GM18502 (cell line): ENCODE measurements around the gene AMELY.
"Not testable (repeated sequence)": the region's sequence is repeated elsewhere in the genome, so short reads cannot be mapped to it uniquely, and the experiment has no call there.

ENCODE experiments used
- ATAC-seq: cut with Tn5 transposase; IDR thresholded peaks from one replicate; pipeline ENCODE4 v1.9.1; 2021; ENCODE audit warnings: mild to moderate bottlenecking; ENCODE audit not compliant: unreplicated experiment, poor library complexity

The AMELY gene, protein sequence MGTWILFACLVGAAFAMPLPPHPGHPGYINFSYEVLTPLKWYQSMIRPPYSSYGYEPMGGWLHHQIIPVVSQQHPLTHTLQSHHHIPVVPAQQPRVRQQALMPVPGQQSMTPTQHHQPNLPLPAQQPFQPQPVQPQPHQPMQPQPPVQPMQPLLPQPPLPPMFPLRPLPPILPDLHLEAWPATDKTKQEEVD

DNA sequence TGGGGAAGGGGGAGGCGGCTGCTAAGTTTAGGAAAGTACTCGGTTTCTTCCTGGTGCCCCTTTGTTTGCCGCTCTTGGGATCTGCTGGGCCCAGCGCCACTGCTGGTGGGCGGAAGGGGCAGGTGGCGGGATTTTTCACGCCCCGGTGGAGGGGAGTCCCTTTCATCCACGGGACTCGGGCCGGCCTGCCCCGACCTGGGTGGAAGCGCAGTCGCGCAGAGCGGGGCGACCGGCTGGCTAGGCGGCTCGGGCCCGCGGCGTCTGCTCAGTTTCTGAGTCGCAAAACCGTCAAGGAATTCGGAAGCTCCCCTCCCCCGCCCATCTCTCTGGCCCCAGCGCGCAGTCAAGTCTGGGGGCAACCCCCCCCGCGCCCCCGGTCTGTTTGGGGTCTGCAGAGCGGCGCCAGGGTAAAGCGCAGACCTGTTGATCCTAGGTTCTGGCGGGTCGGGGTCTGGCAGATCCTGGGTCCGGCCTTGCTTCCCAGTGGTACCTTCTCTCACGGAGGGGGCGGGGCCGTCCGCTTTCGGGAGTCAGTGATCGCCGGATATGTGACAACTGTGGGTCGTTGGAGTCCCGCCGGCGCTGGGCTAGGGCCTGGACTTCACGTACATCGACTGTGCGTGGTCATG is at the start of gene AMELY:
Gene AMELY (minus strand): TSS at position 500 of the 629 bp plus-strand sequence. CDS start 39,144 bp downstream, outside the sequence.
- no peak for ATAC-seq

DNA sequence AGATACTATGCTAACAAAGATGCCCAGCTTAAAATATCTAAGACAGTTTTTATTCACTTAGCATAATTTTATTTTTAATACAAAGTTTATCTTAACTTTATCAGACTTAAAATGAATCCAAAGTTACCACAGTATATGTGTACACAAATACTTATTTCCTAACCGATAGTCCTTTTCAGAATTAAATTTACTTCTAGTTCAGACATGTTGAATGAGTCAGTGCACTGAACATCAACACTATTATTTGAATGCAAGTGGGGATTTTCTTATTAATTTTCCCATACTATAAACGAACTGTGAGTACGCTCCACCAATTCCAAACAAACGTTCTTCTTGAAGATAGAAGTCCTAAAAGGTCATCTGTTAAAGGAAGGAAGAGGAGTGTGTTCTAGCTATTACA is 38.4 kb upstream of the AMELY start:
- no peak for ATAC-seq

DNA sequence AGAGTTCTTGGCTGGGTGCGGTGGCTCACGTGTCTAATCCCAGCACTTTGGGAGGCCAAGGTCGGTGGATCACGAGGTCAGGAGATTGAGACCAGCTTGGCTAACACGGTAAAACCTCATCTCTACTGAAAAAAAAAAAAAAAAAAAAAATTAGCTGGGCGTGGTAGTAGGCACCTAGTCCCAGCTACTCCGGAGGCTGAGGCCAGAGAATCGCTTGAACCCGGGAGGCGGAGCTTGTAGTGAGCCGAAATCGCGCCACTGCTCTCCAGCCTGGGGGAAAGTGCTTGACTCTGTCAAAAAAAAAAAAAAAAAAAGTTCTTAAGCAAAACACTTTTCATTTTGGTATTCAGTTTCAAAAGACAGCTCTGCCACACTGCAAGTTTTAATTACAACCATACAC is 36.8 kb upstream of the AMELY start:
- no peak for ATAC-seq

DNA sequence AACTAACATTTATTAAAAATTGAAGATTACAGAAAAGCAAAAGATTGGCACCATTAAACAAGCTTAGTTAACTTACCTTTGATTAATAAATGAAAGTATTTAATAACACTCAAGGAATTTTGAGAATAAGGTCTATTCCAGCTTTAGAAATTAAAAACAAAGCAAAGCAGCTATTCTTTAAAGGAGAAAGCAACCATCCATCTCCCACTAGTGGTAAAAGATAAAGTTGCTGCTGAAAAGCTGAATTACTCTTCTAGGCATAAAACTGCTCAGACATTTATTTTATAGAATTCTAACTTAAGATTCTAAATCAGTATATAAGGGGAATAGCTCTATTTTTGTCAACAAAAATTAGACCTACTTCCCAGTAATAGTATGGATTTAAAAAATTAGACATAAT is 36.1 kb upstream of the AMELY start:
- ATAC-seq: no peak

DNA sequence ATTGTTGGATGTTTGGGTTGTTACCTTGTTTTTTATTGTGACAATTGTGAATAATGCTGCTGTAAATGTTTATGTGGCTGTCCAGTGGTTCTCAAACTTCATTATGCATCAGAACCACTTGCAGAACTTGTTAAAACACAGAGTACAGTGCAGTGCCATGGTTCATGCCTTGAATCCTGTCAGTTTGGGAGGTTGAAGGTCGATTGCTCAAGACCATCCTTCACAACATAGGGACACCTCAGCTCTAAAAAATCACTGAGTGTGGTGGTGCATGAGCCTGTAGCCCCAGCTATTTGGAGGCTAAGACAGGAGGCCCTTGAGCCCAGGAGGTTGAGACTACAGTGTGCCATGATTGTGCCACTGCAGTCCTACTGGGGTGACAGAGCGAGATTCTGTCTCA is 23.9 kb upstream of the AMELY start:
- no peak for ATAC-seq

DNA sequence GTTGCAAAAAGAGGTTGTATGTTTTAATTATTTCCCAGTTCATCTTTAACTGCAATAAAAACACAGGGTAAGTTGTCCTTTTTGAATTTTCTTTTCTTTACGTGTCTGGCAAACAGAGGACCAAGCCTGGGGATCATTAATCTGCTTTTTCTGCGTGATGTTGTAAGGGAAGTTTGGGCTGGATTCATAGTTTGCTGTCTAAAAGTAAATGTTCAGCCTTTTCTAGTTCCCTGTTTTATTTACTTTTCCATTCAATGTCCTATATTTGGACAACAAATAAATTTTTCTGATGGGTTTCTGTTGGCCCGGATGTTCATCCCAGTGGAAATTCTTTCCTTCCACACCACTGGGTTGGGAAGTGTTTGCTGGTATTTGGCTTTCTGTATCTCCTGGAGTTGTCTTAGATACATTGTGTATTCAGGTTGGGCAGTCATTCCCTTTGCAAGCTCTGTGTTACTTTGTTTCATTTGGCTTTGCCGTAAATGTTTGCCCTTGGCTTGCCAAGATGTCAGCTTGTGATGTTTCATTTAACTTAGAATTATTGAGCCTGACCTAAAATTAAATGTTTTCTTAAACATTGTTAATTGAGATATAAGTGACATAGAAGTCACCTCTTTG is 20.3 kb upstream of the AMELY start:
- ATAC-seq: no peak

DNA sequence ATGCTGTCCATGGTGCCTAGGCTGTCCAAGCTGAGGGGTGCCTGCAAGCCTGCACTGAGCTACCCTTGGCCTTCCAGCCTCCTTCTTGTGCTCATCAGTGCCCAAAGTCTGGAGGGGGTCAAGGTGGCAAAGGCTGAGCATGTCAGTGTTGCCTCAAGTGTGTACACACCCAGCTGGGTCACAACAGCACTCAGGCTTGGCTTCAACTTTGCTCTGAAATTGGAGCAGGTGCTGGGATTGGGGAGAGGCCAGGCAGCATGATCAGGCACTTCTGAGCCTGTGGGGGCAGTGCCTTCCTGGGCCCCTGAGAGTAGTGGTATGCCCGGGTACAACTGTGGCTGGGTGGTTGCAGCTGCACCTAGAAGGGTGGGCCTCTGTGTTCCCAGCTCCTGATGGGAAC is 17.7 kb upstream of the AMELY start:
- ATAC-seq: no peak

DNA sequence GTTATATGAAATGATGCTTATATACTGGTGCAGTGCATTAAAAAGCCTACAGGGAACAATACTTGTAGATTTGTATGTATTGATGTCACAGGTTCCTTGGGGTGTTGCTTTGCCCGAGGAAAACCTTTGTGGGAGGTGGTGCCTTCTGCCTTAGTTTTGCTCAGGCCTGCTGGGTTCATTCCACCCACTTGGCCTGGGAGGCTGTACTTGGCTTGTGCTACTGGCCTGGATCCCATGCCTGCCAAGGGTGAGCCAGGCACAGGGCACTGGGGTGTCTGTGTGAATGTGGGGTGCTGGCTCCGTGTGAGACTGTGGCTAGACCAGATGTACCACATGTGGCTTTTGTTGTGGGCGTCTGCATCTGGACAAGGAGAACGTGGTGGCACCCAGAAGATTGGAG is 16.7 kb upstream of the AMELY start:
- no peak for ATAC-seq

DNA sequence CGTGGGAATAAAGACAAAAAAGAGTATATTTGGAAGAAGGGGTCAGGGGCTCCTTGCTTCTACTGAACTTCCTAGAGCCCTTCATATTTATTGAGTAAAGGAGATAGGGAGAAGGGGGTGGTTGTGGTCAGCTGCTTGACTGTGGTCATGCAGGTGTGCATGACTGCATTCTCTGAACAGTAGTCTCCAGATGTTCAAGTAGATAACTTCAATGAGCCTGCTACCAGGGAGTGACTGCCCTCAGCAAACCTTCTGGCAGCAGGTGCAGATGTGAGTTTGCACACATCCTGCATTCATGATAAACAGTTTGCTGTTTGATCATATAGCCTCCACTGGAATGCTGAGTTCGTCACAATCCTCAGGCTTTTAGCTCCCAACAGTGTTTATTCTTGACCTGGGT is 9.5 kb upstream of the AMELY start:
- ATAC-seq: no peak

DNA sequence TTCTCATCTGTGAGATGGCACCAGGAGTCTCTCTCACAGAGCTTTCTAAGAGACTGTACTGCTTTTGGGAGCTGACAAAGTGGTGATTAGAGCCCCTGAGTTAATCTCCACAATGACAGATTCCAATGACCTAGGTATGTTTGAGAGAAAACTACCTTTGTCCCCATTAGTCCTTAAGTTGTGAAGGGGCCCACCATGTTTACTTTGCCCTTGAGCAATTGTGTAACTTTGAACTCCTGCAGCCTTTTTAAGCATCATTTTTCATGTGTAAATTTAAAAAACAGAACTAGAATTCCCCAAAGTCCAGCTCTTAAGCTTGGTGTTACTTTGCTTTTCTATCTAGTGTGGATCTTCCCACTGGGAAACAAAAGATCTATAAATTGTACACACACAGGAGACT is 1.8 kb upstream of the AMELY start:
- ATAC-seq: no peak

DNA sequence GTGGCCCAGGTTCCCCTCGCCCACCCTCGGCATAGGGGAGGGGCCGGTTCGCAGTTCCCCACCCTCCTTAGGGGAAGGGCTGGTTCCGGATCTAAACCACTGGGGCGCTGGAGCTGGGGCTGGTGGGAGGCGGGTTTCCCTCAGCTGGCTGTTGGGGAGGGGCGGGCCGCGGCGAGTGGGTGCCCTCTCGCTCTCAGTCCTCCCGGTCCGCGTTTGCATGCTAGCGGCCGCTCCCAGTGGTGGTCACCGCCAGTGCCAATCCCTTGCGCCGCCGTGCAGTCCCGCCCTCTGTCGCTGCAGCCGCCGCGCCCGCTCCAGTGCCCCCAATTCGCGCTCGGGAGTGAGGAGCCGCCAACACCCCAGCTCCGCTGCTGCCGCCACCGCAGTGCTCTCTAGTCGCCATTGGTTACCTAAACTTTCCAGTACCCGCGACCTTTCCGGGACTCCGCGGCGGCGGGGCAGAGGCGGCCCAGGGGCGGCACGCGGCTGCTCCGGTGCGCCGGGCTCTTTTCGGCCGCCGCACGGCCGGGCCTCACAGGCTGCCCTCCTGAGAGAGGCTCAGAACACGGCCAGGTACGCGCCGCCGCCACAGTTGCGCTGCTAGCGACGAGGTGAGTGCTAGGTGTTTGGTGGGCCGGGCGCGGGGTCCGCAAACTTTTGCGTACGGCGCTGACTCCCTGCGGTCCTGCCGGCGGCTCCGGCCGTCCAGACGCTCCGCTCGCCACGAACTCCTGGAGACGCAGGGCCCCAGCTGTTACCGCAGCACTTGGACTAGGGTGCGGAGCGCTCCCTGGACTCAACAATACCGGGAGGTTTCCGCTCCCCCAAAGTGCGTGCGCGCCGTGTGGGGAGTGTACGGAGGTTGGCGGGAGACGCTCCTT is 940 bp downstream of the AMELY start, which contains the start of gene TBL1Y:
Gene TBL1Y (plus strand): TSS at position 326 of the 881 bp plus-strand sequence. CDS start 114,388 bp downstream, outside the sequence.
- no peak for ATAC-seq

DNA sequence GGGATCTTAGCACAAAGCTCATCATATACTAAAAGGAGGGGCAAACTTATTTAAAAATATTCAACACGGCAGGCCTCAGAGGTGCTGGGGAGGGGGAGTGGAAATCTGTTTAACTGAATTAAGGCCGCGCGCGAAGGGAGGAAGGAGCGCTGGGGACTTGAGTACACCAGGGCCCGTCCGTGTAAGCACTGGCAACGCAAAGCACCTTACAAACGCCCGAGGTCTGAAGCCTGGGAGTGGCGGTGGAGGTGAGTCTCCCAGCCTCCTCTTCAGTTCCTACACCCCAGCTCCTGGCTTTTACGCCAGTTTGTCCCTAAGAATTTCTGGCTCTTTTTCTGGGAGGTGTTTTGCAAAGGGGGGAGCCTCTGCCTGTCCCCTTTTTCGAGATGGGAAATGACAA is 1.7 kb downstream of the AMELY start:
- no peak for ATAC-seq

DNA sequence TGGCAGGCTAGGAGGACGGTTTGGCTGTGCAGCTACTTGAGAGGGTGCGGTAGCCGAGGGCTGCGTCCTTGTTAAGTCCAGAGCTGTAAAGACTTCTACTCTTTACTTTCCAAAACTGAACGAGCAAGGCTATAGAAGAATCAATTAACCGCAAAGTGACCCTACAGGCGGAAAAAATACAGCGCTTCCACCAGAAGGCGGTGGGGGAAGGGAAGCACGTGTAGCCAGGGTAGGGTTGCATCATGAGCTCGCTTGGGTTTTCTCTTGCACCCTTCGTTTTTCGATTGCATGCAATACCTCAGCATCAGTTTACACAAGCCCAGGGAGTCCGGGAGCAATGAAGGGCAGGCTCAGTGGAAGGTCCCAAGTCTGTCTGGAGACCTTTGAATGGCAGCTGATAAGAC is 2.4 kb downstream of the AMELY start:
- no peak for ATAC-seq

DNA sequence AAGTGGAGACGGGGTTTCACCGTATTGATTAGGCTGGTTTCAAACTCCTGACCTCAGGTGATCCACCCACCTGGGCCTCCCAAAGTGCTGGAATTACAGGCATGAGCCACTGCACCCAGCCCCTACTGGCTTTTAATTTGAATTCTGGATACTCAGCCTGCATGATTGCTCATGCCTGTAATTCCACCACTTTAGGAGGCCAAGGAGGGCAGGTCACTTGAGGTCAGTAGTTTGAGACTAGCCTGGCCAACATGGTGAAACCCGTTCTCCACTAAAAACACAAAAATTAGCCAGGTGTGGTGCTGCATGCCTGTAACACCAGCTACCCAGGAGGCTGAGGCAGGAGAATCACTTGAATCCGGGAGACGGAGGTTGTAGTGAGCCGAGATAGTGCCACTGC is 3.5 kb downstream of the AMELY start:
- not testable (repeated sequence) for ATAC-seq

DNA sequence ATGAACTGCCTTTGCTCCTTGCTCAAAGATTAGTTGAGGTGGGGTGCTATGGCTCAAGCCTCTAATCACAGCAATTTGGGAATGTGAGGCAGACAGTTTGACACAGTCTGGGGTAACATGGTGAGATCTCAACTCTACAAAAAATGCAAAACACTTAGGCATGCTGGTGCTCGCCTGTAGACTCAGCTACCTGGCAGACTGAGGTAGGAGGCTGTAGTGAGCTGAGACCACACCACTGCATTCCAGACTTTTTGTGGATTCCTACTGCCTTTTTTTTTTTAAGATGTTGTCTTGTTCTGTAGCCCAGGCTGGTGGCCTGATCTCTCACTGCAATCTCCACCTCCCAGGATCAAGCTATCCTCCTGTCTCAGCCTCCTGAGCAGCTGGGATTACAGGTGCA is 4.0 kb downstream of the AMELY start:
- no peak for ATAC-seq

DNA sequence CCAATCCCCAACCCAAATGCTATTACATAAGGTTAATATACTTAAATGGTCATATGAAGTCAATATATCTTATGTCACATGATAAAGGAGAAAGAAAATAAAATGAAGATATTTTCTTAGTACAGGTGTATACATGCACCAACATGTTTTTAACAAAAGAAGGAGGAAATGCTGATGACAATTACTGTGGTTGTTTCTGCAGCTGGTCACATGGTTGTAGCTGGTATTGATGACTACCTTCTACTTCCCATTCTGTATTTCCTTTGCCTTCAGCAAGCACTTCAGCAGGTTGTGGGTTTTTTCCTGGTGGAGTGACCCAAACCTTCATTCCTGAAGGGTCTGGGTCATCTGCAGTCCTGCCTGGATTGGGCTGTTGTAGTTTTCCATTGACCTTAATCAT is 9.4 kb downstream of the AMELY start:
- ATAC-seq: not testable (repeated sequence)

DNA sequence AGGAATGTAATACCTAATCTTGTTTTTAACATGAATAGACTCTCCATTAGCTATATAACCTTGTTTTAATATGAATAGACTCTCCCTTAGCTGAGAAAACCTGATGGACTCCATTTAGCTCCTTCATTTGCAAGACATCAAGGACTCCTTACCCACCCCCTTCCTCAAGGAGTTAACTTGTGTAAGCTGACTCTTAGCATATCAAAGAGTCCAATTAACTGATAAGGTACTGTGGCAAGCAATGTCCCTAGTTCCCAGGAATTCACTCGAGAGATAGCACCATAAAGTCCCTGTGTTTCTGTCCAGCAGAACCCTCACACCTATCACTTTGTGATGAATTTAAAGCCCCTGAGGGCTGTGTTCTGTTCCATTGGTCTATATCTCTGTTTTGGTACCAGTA is 16.3 kb downstream of the AMELY start:
- ATAC-seq: no peak

DNA sequence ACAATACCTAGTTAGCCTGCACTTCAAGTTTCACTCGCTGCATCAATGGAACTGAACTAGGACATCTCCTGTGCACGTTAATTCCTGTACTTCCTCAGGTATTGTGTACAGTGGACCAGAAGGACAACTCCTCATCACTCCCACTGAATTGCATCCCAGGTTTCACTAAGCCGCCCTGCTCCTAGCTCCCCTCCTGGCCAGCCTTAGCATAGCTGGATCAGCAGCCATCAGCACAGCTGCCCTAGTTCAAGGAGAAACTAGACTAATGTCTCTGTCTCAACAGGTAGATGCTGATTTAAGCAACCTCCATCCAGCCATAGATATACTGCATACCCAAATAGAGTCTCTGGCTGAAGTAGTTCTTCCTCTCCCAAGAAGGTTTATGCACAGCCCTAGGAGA is 17.1 kb downstream of the AMELY start:
- no peak for ATAC-seq

DNA sequence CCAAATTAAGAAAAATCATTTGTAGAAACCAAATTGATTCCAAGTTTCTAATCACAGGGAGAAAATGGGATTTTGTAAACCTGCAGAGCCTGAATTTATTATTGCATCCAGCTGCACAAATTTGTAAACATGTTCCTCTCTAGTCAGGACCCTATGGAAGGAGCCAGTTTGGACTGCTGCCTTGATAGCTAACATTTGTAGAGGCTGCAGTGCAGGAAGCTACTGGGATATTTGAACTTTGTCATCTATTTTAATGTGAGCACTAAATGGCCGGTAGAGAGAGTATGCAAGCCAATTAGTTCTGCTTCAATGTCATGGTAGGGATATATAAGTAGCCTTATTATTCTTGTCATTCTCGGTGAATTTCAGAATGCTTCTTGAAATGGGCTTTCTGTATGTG is 62.2 kb downstream of the AMELY start:
- ATAC-seq: no peak

DNA sequence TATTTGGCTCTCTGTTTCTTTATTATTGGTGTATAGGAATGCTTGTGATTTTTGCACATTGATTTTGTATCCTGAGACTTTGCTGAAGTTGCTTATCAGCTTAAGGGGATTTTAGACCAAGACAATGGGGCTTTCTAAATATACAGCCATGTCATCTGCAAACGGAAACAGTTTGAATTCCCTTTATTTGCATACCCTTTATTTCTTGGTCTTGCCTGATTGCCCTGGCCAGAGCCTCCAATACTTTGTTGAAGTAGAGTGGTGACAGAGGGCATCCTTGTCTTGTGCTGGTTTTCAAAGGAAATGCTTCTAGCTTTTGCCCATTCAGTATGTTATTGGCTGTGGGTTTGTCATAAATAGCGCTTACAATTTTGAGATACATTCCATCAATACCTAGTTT is 68.9 kb downstream of the AMELY start:
- not testable (repeated sequence) for ATAC-seq
